ENCODE results near the gene NKX1-1. TPM values are rescaled to one million over a fixed set of nuclear protein-coding genes. Genes with fewer than 3 reads are reported as not detected.

Gene NKX1-1
- total and polyA plus RNA-seq, 2 of the 8 experiments (the other 6 are each of a cell fraction or from before 2014, with no cell fraction given) = not detected

- H3K36me3 ChIP-seq (ENCODE audit: control insufficient read depth in 2 of 4, insufficient read depth in 4 of 4, low read length in 3 of 4) = peaks cover 0 to 2% (median 0%) of the 10 kb centered on the region in 4 experiments; a peak in 1 of 8 replicates
- H4K20me1 ChIP-seq (replicated peaks in 1 of 2; ENCODE audit: control insufficient read depth in 1 of 2, insufficient read depth in 2 of 2, low read length in 2 of 2) = peaks cover 0 to 10% of the 10 kb centered on the region in 2 experiments
- ChIA-PET CTCF (ENCODE audit: partially characterized antibody) (interaction anchor here (0.5 to 1.7 kb wide), 3 partner anchors 19 to 576 kb away, joined by 3 to 5 read pairs (median 3); no protein-coding TSS in a partner anchor), POLR2A (ENCODE audit: partially characterized antibody) (no interaction called here)
- H2BK12ac ChIP-seq (ENCODE audit: low read depth, low read length) = no peak overlapping the region
- no peak overlapping the region for H3K27ac ChIP-seq (ENCODE audit: low read depth, low read length)
- H3K9ac ChIP-seq (replicated peaks in 1 of 4; ENCODE audit: extremely low read depth in 1 of 4, low read depth in 3 of 4, low read length in 3 of 4) = no peak overlapping the region
- no peak overlapping the region for H3K4me2 ChIP-seq (ENCODE audit: insufficient read depth in 1 of 2, low read depth in 2 of 2, low read length in 2 of 2)
- no peak overlapping the region for H2BK20ac ChIP-seq (ENCODE audit: low read length)
- H2BK15ac ChIP-seq (ENCODE audit: low read length) = no peak overlapping the region
- WGBS, 2 experiments (ENCODE audit: extremely low coverage in 1 of 2, insufficient coverage in 1 of 2, insufficient read length in 1 of 2, insufficient replicate concordance in 2 of 2, low coverage in 1 of 2, low lambda C conversion rate in 2 of 2, missing lambda C conversion rate in 1 of 2) = 90% methylated on average over 28 of the region's 28 CpGs; no CpG with 5 or more reads in 1 of the 2 experiments
- DNase-seq (ENCODE audit: low read depth in 1 of 2, low spot score in 2 of 2) = no peak
- no peak overlapping the region for H3K18ac ChIP-seq (ENCODE audit: extremely low read depth, low read length)
- FAIRE-seq = no peak
- no peaks in the 10 kb centered on the region for H3K9me3 ChIP-seq (ENCODE audit: insufficient read depth in 2 of 2, low read depth in 1 of 2, low read length in 1 of 2)
- no peak overlapping the region for H2BK120ac ChIP-seq (replicated peaks; ENCODE audit: low read depth, low read length)
- H3K23ac ChIP-seq (ENCODE audit: insufficient read length) = no peak overlapping the region
- H4K8ac ChIP-seq (ENCODE audit: extremely low read depth, insufficient read depth, low read length) = no peak overlapping the region
- TF ChIP-seq BACH1 (IDR thresholded peaks at IDR 0.05; ENCODE audit: low read length) = no peak
- no peaks in the 10 kb centered on the region for H3K23me2 ChIP-seq (ENCODE audit: low read depth, low read length)
- no peaks in the 10 kb centered on the region for H3K79me2 ChIP-seq (ENCODE audit: control insufficient read depth in 1 of 2, insufficient read depth in 2 of 2, low read length in 2 of 2)
- H2BK5ac ChIP-seq (ENCODE audit: low read depth, low read length) = no peak overlapping the region
- H4K91ac ChIP-seq (replicated peaks; ENCODE audit: insufficient read length, low read length) = no peak overlapping the region
- no peak overlapping the region for H3K4me3 ChIP-seq (ENCODE audit: extremely low read depth in 1 of 4, insufficient read depth in 2 of 4, low read depth in 3 of 4, low read length in 4 of 4)
- no peak overlapping the region for H3K56ac ChIP-seq (replicated peaks; ENCODE audit: insufficient read length, low read depth, low read length)
- no peak overlapping the region for H3K14ac ChIP-seq (ENCODE audit: insufficient read length)
- no peak overlapping the region for H2AK5ac ChIP-seq (ENCODE audit: low read depth, low read length)
- no peak overlapping the region for H2AFZ ChIP-seq (ENCODE audit: low read length)
- H3K27me3 ChIP-seq (replicated peaks in 1 of 4; ENCODE audit: control insufficient read depth in 3 of 4, extremely low read depth in 1 of 4, insufficient read depth in 3 of 4, low read length in 3 of 4) = no peaks in the 10 kb centered on the region
- H3K4ac ChIP-seq (replicated peaks; ENCODE audit: insufficient read length, low read depth, low read length) = no peak overlapping the region
- peaks cover 0 to 2% (median 0%) of the 10 kb centered on the region in 4 experiments; a peak in 1 of 7 replicates for H3K4me1 ChIP-seq (replicated peaks in 1 of 4; ENCODE audit: control insufficient read depth in 3 of 4, insufficient read depth in 4 of 4, low read length in 3 of 4)
- H3K79me1 ChIP-seq (ENCODE audit: low read depth, low read length) = no peaks in the 10 kb centered on the region
- no peak overlapping the region for H4K5ac ChIP-seq (ENCODE audit: insufficient read length, low read depth, low read length)
These were observed 34.8 kb downstream of the NKX1-1 start for GRCh38 chr4:1371176-1372165.

Data from H1 (cell line).